ENCODE data around the gene MRO.
A peak's percentile ranks its signal among the peaks of the same experiment; 100 is the strongest.
"Not testable (repeated sequence)": the region's sequence is repeated elsewhere in the genome, so short reads cannot be mapped to it uniquely, and the experiment has no call there.

MRO gene

GRCh38 chr18:50833496-50833895, 13.7 kb upstream of the MRO start:
- DNase-seq (ENCODE audit: low read depth) = not testable (repeated sequence)

- no peak for DNase-seq (ENCODE audit: low read depth)
Observed at GRCh38 chr18:50832754-50833153, 12.9 kb upstream of the MRO start.

GRCh38 chr18:50830544-50830943, 10.7 kb upstream of the MRO start:
- no peak for DNase-seq (ENCODE audit: low read depth)

GRCh38 chr18:50829644-50830043, 9.8 kb upstream of the MRO start:
- DNase-seq (ENCODE audit: low read depth) = no peak

GRCh38 chr18:50826027-50826426, 6.2 kb upstream of the MRO start:
- DNase-seq (ENCODE audit: low read depth) = no peak

GRCh38 chr18:50825621-50826020, 5.8 kb upstream of the MRO start:
- no peak for DNase-seq (ENCODE audit: low read depth)

GRCh38 chr18:50822756-50823155, 2.9 kb upstream of the MRO start:
- DNase-seq (ENCODE audit: low read depth) = no peak

- DNase-seq (ENCODE audit: low read depth) = no peak
Observed at GRCh38 chr18:50820901-50821520, 1.2 kb upstream of the MRO start.

- DNase-seq (ENCODE audit: low read depth) = no peak
Observed at GRCh38 chr18:50819027-50819727, 639 bp downstream of the MRO start.

GRCh38 chr18:50816419-50817166, 3.2 kb downstream of the MRO start:
- peak; percentile 20 for DNase-seq (ENCODE audit: low read depth)

GRCh38 chr18:50814395-50814794, 5.4 kb downstream of the MRO start:
- DNase-seq (ENCODE audit: low read depth) = no peak

GRCh38 chr18:50813353-50813752, 6.5 kb downstream of the MRO start:
- DNase-seq (ENCODE audit: low read depth) = no peak

- DNase-seq (ENCODE audit: low read depth) = no peak
Observed at GRCh38 chr18:50812834-50813233, 7.0 kb downstream of the MRO start.

- DNase-seq (ENCODE audit: low read depth) = no peak
Observed at GRCh38 chr18:50807176-50807575, 12.6 kb downstream of the MRO start.

GRCh38 chr18:50806208-50806616, 13.6 kb downstream of the MRO start:
- DNase-seq (ENCODE audit: low read depth) = no peak

- DNase-seq (ENCODE audit: low read depth) = peak; percentile 17
Observed at GRCh38 chr18:50805732-50806131, 14.1 kb downstream of the MRO start.

GRCh38 chr18:50803592-50803991, 16.2 kb downstream of the MRO start:
- DNase-seq (ENCODE audit: low read depth) = no peak

- no peak for DNase-seq (ENCODE audit: low read depth)
Observed at GRCh38 chr18:50802141-50802540, 17.7 kb downstream of the MRO start.

GRCh38 chr18:50797142-50797541, 22.7 kb downstream of the MRO start:
- no peak for DNase-seq (ENCODE audit: low read depth)

GRCh38 chr18:50796495-50796894, 23.3 kb downstream of the MRO start:
- no peak for DNase-seq (ENCODE audit: low read depth)

- no peak for DNase-seq (ENCODE audit: low read depth)
Observed at GRCh38 chr18:50793641-50794565, 25.9 kb downstream of the MRO start.

GRCh38 chr18:50792885-50793284, 26.9 kb downstream of the MRO start:
- DNase-seq (ENCODE audit: low read depth) = no peak

Measured in iris pigment epithelial cell (primary cell).